ENCODE results near the gene NCK1. TPM values are rescaled to one million over a fixed set of nuclear protein-coding genes. Genes with fewer than 3 reads are reported as not detected.

The NCK1 gene
- total RNA-seq, 1 experiment from 2014 or later: 25.6 TPM

Other genes starting within 250 kb of the NCK1 start
- gene STAG1, start 109.8 kb upstream of the NCK1 start, total RNA-seq (2021; ENCODE audit: unreplicated experiment): 29.4 TPM
- gene SLC35G2, start 43.1 kb upstream of the NCK1 start, total RNA-seq (2021; ENCODE audit: unreplicated experiment): 3.3 TPM
- gene IL20RB, start 95.8 kb downstream of the NCK1 start, total RNA-seq (2021; ENCODE audit: unreplicated experiment): 6.1 TPM